ENCODE data around the gene RCE1.
"Not testable (repeated sequence)": the region's sequence is repeated elsewhere in the genome, so short reads cannot be mapped to it uniquely, and the experiment has no call there.

The RCE1 gene, protein sequence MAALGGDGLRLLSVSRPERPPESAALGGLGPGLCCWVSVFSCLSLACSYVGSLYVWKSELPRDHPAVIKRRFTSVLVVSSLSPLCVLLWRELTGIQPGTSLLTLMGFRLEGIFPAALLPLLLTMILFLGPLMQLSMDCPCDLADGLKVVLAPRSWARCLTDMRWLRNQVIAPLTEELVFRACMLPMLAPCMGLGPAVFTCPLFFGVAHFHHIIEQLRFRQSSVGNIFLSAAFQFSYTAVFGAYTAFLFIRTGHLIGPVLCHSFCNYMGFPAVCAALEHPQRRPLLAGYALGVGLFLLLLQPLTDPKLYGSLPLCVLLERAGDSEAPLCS

DNA sequence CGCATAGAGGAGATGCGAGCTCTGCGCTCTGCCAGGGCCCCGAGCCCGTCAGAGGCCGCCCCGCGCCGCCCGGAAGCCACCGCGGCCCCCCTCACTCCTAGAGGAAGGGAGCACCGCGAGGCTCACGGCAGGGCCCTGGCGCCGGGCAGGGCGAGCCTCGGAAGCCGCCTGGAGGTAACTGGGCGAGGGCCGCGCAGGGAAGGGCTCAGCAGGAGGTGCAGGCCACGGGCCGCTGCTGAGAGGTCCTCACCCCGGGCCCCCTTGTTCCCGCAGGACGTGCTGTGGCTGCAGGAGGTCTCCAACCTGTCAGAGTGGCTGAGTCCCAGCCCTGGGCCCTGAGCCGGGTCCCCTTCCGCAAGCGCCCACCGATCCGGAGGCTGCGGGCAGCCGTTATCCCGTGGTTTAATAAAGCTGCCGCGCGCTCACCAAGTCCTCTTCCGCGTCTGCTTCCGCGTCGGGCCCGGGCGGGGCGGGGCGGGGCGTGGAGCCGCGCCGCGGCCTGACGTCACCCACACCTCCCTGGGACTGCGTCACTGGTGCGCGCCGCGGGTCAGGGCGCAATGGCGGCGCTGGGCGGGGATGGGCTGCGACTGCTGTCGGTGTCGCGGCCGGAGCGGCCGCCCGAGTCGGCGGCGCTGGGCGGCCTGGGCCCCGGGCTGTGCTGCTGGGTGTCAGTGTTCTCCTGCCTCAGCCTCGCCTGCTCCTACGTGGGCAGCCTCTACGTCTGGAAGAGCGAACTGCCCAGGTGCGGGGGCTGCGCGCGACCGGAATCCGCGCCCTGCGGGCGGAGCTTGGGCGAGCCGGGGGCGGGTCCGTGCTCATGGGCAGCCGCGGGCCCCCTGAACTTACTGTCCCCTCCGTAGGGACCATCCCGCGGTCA is at the start of gene RCE1:
RCE1 (plus strand) TSS at position 546 of the 880 bp plus-strand sequence; CDS start at position 561, 15 bp downstream.
- peak within 1 kb of the TSS; percentile 99 for H3K9ac ChIP-seq (ENCODE audit: low read depth, low read length)
- peaks cover 22% of the 10 kb centered on the region for H3K36me3 ChIP-seq (ENCODE audit: insufficient read depth, low read length)
- H3K9me3 ChIP-seq (ENCODE audit: control insufficient read depth, insufficient read depth, low read length): no peaks in the 10 kb centered on the region
- H3K4me1 ChIP-seq (ENCODE audit: insufficient read depth, low read length): no peaks in the 10 kb centered on the region; the same call in 1 of the 2 replicates

DNA sequence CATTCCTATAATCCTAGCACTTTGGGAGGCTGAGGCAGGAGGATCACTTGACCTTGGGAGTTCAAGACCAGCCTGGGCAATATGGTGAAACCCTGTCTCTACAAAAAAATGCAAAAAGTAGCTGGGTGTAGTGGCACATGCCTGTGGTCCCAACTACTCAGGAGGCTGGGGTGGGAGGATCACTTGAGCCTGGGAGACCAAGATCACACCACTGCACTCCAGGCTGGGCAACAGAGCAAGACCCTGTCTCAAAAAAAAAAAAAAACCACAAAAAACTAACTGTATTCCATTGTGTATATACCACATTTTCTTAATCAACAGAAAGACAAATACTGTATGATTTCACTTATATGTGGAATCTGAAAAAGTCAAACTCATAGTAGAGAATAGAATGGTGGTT is 43.4 kb upstream of the RCE1 start:
- not testable (repeated sequence) for H3K9ac ChIP-seq (ENCODE audit: low read depth, low read length); H3K4me1 ChIP-seq (ENCODE audit: insufficient read depth, low read length); H3K36me3 ChIP-seq (ENCODE audit: insufficient read depth, low read length); H3K9me3 ChIP-seq (ENCODE audit: control insufficient read depth, insufficient read depth, low read length)

DNA sequence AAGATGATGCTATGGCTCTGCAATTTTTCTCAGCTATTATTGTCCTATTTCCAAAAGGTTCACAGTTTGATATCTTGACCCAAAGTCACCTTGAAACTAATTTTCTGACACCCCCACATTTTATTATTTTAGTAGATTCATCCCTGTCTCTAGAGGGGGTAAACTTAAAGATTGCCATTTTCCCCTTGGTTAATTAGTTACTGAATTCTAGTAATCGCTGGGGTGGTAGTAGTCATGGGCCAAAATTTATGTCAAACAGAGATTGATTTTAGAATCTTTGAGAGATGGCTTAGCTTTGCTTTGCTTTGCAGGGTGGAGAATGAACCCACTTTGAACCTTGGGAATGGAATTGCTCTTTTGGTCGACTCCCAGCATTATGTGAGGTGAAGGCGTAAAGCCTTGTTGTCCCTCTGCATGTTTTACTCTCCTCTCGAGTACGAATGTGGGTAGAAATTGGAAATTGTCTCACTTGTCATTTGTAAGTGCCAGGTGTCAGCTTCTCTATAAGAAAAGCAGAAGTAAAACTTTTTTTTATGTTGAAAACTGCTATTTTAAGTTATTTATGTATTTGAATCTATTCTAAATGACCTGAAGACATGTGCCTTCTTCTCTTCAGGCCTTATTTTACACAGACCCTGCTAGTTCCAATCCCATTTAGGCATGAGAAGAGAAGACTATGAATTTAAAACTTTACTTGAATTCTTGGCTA is 42.4 kb upstream of the RCE1 start:
- no peaks in the 10 kb centered on the region for H3K9me3 ChIP-seq (ENCODE audit: control insufficient read depth, insufficient read depth, low read length)
- no peak overlapping the region for H3K9ac ChIP-seq (ENCODE audit: low read depth, low read length)
- H3K4me1 ChIP-seq (ENCODE audit: insufficient read depth, low read length): no peaks in the 10 kb centered on the region
- 0 out of 2 replicates have a peak, but pooled peaks cover 7% of the 10 kb centered on the region for H3K36me3 ChIP-seq (ENCODE audit: insufficient read depth, low read length)

DNA sequence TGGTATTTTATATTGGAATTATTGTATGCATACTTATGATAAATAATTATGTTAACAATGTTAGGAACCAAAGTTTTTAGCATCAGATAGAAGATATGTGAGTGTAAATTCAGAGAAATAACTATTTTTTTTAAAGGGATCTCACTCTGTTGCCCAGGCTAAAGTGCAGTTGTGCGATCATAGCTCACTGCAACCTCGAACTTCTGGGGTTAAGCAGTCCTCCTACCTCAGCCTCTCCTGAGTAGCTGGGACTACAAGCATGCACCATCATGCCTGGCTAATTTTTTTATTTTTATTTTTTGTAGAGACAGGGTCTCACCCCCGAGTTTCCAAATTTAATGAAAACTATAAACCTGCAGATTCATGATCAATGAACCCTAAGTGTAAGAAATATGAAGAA is 33.6 kb upstream of the RCE1 start:
- Histone ChIP-seq H3K9ac (ENCODE audit: low read depth, low read length) (no peak overlapping the region), H3K4me1 (ENCODE audit: insufficient read depth, low read length) (peaks cover 27% of the 10 kb centered on the region), H3K36me3 (ENCODE audit: insufficient read depth, low read length) (no peaks in the 10 kb centered on the region), H3K9me3 (ENCODE audit: control insufficient read depth, insufficient read depth, low read length) (no peaks in the 10 kb centered on the region)

DNA sequence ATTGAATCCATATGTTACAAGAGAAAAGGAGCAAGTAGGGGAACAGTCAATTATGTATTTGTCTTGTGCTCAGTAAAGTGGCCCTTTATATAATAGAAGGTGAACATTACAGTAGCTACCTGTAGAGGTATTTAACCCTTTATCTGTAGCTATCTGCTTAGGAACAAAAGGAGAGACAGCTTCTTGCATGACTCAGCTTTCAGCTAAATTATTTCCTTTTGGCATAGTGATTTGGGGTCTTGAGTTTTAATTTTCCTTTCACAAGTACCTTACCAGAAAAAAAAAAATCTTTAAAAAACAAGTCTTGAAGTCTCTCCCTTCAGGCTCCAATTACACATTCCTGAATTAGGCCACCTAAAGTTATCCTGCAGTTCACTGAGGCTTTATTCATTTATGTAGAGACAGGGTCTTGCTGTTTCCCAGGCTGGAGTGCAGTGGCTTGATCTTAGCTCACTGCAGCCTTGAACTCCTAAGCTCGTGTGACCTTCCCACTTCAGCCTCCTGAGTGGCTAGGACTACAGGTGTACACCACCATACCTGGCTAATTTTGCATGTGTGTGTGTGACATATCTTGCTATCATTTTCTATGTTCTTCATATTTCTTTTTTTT is 32.6 kb upstream of the RCE1 start:
- Histone ChIP-seq H3K36me3 (ENCODE audit: insufficient read depth, low read length) (no peaks in the 10 kb centered on the region), H3K9me3 (ENCODE audit: control insufficient read depth, insufficient read depth, low read length) (no peaks in the 10 kb centered on the region), H3K4me1 (ENCODE audit: insufficient read depth, low read length) (peaks cover 27% of the 10 kb centered on the region), H3K9ac (ENCODE audit: low read depth, low read length) (no peak overlapping the region)

DNA sequence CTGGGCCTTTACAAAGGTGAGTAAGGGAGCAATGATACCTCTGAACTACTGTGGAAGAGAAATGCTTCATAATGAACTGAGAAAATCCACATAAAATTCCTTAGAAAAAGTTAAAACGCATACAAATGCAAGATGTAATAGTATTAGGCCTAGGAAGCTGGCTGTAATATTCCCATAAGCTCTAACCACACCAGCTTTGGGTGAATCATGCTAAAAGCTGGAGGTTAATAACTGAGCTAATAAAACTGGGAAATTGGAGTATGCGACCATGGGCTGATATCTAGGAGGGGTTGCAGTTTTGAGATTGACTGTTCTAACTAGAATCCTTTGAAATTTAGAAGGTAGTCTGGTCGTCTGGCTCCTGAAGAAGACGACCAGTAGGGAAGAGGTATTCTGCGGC is 28.6 kb upstream of the RCE1 start:
- H3K9me3 ChIP-seq (ENCODE audit: control insufficient read depth, insufficient read depth, low read length): no peaks in the 10 kb centered on the region
- no peaks in the 10 kb centered on the region; the same call in 1 of the 2 replicates for H3K36me3 ChIP-seq (ENCODE audit: insufficient read depth, low read length)
- peaks cover 27% of the 10 kb centered on the region for H3K4me1 ChIP-seq (ENCODE audit: insufficient read depth, low read length)
- no peak overlapping the region for H3K9ac ChIP-seq (ENCODE audit: low read depth, low read length)

DNA sequence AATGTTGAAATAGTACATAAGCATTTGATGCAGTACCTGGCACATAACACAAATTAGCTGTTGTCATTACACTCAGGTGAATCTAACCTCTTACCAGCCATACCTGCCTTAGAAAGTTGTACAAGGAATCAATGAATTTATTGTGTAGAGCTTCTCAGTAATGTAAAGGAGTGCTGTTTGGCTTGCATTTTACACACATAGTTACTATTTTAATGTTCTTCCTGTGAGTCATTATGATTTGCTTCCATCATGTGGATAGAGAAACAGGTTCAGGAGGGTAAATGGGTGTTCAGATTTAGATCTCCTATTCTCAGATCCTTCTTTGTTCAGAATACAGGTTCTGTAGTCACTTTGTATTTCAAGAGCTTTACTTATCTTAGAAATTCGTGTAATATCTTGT is 27.6 kb upstream of the RCE1 start:
- no peaks in the 10 kb centered on the region; the same call in 1 of the 2 replicates for H3K36me3 ChIP-seq (ENCODE audit: insufficient read depth, low read length)
- no peak overlapping the region for H3K9ac ChIP-seq (ENCODE audit: low read depth, low read length)
- peaks cover 25% of the 10 kb centered on the region for H3K4me1 ChIP-seq (ENCODE audit: insufficient read depth, low read length)
- no peaks in the 10 kb centered on the region for H3K9me3 ChIP-seq (ENCODE audit: control insufficient read depth, insufficient read depth, low read length)

DNA sequence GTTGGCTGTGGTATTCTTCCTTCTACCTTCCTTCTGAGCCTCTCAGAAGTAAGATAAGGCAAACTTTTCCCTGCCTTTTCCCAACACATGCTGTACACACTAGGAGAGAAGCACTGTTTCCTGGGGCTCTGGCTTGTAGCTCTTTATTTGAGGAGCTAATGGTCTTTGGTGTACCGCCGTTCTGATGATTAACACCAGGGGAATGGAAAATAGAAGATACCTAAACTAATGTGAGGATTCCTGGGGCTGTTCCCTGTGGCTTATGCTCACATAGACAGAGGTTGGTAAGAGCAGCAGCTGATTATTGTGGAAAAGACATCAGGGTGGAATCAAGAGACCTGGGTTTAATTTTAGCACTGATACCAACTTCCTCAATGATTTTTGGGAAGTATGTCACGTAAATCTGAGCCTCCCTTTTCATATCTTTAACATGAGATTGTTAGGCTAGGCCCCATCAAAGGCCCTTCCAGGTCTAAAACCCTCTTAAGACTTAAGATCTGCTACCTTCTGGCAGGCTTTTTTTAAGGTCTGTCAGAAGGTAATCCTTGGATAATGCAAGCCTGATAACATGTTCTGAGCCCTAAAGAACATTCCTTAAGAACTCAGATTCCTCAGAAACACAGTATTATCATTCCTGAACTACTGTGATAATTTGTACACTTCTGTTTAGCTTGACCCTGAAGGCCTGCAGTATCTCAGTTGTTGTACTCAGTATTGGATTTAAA is 24.8 kb upstream of the RCE1 start:
- Histone ChIP-seq H3K9ac (ENCODE audit: low read depth, low read length) (no peak overlapping the region), H3K4me1 (ENCODE audit: insufficient read depth, low read length) (peaks cover 6% of the 10 kb centered on the region; the same call in 1 of the 2 replicates), H3K36me3 (ENCODE audit: insufficient read depth, low read length) (no peaks in the 10 kb centered on the region; the same call in none of the 2 replicates), H3K9me3 (ENCODE audit: control insufficient read depth, insufficient read depth, low read length) (no peaks in the 10 kb centered on the region)

DNA sequence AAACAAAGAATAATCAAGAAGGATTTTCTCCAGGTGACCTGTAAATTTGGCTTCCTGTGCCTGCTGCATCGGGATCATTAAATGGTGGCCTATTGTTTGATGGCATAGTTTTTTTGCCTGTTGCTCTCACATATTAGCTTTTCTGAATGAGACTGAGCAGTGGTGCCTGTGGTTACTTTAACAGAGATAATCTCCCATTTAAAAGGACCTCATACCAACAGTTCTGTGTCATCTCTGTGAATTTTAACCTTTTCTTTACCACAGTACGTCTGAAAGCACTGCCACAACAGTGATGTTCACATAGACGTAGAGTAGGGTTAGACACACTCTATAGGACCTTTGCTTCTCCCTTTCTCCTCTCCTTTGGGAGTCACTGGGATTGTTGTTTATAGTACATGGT is 22.9 kb upstream of the RCE1 start:
- Histone ChIP-seq H3K4me1 (ENCODE audit: insufficient read depth, low read length) (peaks cover 6% of the 10 kb centered on the region; the same call in 1 of the 2 replicates), H3K9ac (ENCODE audit: low read depth, low read length) (no peak overlapping the region), H3K9me3 (ENCODE audit: control insufficient read depth, insufficient read depth, low read length) (no peaks in the 10 kb centered on the region)

DNA sequence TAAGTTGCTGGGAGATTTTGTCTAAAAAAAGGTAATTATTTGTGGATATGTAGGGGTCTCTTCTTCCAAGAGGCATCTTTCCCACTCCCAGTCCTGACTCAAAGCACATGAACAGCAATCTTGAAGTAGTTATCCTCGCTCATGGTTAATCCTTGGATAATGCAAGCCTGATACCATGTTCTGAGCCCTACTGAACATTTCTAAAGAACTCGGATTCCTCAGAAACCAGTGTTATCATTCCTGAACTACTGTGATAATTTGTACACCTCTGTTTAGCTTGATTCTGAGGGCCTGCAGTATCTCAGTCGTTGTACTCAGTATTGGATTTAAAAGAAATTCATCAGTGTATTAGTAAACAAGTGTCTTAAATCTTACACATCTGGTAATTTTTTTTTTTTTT is 22.3 kb upstream of the RCE1 start:
- peaks cover 6% of the 10 kb centered on the region; the same call in 1 of the 2 replicates for H3K4me1 ChIP-seq (ENCODE audit: insufficient read depth, low read length)
- no peak overlapping the region for H3K9ac ChIP-seq (ENCODE audit: low read depth, low read length)
- H3K36me3 ChIP-seq (ENCODE audit: insufficient read depth, low read length): no peaks in the 10 kb centered on the region; the same call in none of the 2 replicates
- no peaks in the 10 kb centered on the region for H3K9me3 ChIP-seq (ENCODE audit: control insufficient read depth, insufficient read depth, low read length)

More for the DNA sequence above, 22.9 kb upstream of the RCE1 start:
- H3K36me3 ChIP-seq (ENCODE audit: insufficient read depth, low read length): no peaks in the 10 kb centered on the region; the same call in none of the 2 replicates

DNA sequence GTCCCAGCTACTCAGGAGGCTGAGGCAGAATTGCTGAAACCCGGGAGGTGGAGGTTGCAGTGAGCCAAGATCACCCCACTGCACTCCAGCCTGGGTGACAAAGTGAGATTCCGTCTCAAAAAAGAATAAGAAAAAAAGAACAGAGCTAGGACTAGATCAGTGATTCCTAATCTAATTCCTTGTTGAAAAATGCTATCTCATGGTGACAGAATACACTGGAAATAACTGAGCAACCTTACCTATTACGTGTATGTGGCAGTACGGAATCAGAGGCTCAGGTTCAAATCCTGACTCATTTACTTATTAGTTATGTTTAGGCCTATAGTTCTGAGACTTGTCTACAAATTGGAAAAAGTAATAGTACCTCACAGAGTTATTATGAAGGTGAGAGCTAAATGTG is 19.5 kb upstream of the RCE1 start:
- Histone ChIP-seq H3K9ac (ENCODE audit: low read depth, low read length) (no peak overlapping the region), H3K9me3 (ENCODE audit: control insufficient read depth, insufficient read depth, low read length) (no peaks in the 10 kb centered on the region), H3K4me1 (ENCODE audit: insufficient read depth, low read length) (0 out of 2 replicates have a peak, but pooled peaks cover 6% of the 10 kb centered on the region), H3K36me3 (ENCODE audit: insufficient read depth, low read length) (no peaks in the 10 kb centered on the region; the same call in 1 of the 2 replicates)

DNA sequence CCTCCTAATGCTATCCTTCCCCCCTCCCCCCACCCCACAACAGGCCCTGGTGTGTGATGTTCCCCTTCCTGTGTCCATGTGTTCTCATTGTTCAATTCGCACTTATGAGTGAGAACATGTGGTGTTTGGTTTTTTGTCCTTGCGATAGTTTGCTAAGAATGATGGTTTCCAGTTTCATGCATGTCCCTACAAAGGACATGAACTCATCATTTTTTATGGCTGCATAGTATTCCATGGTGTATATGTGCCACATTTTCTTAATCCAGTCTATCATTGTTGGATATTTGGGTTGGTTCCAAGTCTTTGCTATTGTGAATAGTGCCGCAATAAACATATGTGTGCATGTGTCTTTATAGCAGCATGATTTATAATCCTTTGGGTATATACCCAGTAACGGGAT is 18.7 kb upstream of the RCE1 start:
- not testable (repeated sequence) for H3K4me1 ChIP-seq (ENCODE audit: insufficient read depth, low read length); H3K36me3 ChIP-seq (ENCODE audit: insufficient read depth, low read length); H3K9ac ChIP-seq (ENCODE audit: low read depth, low read length); H3K9me3 ChIP-seq (ENCODE audit: control insufficient read depth, insufficient read depth, low read length)

DNA sequence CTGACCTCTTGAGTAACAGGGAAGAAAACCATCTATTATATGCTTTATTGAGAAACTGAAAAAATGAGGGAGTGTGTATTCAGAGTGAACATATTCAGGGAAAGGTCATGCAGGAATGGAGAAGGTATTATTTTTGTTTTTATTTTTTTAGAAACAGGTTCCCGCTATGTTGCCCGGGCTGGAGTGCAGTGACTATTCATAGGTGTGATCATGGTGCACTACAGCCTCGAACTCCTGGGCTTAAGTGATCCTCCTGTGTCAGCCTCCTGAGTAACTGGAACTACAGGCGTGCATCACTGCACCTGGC is 8.7 kb upstream of the RCE1 start:
- H3K9me3 ChIP-seq (ENCODE audit: control insufficient read depth, insufficient read depth, low read length): no peaks in the 10 kb centered on the region
- no peaks in the 10 kb centered on the region for H3K4me1 ChIP-seq (ENCODE audit: insufficient read depth, low read length)
- no peaks in the 10 kb centered on the region for H3K36me3 ChIP-seq (ENCODE audit: insufficient read depth, low read length)
- no peak overlapping the region for H3K9ac ChIP-seq (ENCODE audit: low read depth, low read length)
